HG03342 (cell line): ENCODE data around the gene PTPRO.

Source experiments
- ATAC-seq: cut with Tn5 transposase; IDR thresholded peaks from one replicate; pipeline ENCODE4 v1.9.1; 2021; ENCODE audit warnings: mild to moderate bottlenecking, moderate library complexity; ENCODE audit not compliant: unreplicated experiment

The PTPRO gene

DNA sequence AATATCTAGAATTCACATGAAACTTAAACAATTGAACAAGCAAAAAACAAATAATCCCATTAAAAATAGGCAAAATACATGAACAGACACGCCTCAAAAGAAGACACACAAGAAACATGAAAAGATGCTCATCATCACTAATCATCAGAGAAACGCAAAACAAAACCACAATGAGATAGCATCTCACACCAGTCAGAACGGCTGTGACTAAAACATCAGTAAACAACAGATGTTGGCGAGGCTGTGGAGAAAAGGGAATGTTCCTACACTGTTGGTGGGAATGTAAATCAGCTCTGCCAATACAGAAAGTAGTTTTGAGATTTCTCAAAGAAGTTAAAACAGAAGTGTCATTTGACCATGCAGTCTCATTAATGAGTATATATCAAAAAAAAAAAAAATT lies 121.3 kb downstream of the PTPRO start:
- no peak for ATAC-seq

DNA sequence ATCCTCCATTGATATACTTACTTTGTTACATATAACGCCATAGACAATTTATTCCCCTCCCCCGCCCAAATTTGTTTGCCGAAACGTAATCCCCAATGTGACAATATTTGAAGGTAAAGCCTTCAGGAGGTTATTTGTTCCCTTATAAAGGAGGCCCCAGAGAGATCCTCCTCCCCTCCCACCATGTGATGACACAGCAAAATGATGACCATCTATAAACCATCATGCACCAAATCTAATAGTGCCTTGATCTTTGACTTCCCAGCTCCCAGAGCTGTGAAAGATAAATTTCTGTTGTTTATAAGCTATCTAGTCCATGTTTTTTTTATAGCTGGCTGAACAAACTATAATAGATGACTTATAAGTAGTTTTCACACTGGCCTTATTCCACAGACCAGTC lies 122.2 kb downstream of the PTPRO start:
- no peak for ATAC-seq

DNA sequence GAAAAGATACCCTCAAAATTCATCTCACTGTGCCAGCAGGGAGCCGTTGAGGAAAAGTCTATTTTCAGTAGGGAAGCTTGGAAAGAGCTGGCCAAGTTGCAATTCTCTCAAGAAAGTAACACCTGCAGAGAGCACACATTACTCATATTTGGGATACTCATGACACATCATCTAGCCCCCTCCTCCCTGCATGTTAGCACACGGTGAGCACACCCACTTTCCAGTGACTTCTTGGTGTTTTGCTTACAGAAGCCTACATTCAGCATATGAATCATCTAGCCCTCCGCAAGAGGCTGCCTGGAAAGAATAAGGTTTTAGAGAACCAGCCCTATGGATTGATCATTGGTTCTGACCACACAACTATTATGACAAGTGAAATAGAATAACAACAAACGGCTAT lies 124.5 kb downstream of the PTPRO start:
- ATAC-seq = no peak

DNA sequence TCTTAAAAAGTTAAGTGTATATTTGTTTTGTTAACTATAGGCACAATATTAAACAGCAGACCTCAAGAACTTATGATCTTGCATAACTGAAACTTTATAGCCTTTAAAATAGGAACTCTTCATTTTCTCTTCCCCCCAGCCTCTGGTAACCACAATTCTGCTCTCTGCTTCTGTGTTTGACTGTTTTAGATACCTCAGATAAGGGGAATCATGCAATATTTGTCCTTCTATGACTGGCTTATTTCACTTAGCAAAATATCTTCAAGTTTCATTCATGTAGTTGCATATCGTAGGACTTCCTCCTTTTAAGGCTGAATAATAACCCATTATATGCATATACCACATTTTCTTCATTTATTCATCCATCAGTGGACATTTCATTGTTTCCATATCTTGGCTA lies 131.3 kb downstream of the PTPRO start:
- ATAC-seq = peak; percentile 69

DNA sequence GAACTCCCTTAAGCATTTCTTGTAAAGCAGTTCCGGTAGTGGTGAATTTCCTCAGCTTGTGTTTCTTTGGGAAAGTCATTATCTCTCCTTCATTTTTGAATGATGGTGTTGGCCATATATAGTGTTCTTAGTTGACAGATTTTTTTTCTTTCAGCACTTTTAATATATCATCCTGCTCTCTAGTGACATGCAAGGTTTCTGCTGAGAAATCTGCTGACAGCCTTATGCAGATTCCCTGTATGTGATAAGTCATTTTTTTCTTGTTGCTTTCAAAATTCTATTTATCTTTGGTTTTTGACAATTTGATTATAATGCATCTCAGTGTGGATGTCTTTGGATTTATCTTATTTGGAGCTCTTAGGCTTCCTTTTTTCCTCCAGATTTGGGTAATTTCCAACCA lies 135.7 kb downstream of the PTPRO start:
- ATAC-seq = no peak

DNA sequence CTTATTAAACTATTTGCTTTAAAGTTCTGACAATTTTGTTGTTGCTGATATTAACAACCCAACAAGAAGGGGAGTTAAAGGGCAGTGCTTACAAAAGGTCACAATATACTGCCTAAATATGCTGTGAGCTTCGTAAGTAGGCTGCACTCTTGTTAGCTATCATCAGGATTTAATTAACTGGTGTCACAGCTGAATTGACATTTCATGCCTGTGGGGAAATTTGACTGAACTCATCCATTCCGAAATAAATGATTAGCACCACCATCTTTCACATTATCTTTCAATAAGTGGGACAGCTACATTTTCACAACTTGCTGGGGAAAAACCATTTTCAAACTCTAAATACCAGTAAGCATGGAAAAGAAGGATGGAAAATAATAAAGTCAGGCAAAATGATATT lies 146.6 kb downstream of the PTPRO start:
- no peak for ATAC-seq

DNA sequence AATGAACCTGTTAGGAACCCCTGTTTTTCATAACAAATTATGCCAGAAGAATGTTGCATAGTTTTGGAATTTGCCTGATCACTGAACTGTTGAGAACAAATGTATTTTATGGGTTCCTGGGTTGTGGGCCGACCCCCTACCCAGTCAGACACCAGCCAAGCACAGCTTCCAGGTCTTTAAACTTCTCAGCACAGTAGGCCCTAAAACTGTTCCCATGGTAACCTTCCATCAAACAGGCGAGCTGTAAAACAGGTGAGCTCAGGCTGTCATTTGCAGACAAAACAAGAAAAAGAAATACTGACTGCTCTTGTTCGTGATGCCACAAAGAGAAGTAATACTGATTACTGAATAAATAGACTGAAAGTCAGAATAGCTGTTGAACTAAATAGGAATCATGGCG lies 147.0 kb downstream of the PTPRO start:
- ATAC-seq = no peak

DNA sequence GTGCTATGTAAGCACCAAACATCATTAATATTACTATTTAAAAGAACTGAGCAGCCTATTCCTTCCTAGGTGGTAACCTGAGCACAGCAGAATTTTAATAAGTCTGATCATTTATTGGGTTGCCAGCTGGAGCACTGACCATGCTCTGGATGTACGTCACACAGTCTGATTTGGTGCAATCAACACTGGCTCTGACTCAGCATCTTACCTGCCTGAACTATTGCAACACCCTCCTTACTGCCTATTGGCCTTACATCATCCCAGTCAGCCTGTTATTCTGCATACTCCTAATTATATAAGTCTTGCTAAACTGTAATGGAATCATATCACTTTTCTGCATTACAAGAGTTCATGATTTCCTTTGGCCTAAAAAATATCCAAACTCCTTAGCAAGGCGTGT lies 149.7 kb downstream of the PTPRO start:
- no peak for ATAC-seq

DNA sequence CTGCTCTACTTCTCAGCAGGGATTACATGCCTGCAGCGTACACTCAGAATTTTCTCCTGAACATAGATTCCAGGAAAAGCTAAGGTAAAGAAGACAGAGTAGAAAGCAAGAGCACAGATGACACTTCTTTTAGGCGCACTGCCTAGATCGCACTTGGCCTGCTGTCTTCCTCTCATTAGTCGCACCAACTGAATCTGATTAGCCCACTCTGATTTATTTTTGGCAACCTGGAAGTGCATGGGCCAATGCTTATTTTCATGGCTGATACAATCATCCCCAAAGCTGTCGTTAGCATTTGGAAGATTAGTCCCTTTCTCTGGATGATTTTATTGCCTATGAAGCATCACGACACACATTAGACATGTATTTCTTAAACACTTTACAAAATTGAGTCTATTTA lies 152.5 kb downstream of the PTPRO start:
- no peak for ATAC-seq

DNA sequence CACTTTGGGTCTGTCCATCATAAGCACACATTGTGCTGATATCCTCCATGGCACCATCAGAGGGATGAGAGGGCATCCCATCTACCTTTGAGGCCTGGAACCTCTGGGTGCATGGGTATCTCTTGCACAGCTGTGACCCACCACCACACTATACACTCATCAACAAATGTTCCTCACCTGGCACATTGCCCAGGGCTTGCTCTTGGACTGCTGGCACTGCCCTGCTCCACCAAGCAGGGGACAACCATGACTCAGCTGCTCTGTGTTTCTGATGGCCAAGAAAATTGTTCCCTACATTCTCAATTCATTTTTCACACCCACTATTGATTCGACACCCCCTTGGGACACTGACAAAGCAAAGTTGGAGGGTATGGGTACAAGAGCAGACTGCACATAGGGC lies 155.5 kb downstream of the PTPRO start:
- ATAC-seq = no peak

DNA sequence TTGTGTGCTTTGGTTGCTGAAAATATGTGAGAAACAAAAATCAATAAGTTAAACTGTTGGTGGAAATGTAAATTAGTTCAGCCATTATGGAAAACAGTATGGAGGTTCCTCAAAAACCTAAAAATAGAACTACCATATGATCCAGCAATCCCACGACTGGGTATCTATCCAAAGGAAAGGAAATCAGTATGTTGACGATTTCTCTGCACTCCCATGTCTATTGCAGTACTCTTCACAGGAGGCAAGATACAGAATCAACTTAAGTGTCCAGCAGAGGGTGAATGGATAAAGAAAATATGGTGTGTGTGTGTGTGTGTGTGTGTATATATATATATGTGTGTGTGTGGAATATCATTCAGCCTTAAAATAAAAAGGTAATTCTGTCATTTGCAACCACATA lies 159.5 kb downstream of the PTPRO start:
- ATAC-seq = no peak

DNA sequence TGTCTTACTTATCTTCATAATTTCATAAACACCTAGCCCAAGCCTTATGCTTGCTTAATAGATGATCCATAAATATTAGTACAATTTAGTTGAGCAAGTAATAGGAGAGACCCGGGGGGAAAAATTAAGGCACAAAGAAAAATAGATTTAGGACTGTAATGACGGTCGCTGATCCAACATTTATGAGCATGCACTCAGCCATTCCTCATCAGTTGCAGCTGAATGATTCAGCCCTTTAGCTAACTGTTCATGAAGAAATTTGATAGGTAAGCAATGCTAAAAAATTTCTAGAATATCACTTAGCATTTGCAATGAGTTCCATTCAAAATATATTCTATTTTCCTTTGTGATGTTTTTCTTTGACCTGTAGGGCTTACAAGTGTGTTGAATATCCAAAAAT lies 163.2 kb downstream of the PTPRO start:
- no peak for ATAC-seq

DNA sequence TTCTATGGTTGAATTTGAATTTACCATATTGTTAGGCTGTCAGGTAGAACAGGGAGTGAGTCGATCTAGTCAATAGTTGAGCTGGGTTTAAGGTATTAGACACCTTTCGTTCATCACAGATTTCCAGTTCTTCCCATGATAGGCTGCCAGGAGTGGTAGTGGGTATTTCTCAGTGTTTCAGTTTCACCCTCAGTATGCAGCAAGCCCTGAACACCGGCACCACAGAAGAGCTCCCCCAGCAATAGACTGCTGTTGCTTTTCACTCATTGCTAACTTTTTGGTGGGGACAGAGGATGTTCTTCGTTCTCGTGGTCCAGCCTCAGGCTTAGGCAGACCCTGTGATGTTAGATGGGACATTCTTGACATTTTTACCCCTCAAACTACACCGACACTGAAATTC lies 164.6 kb downstream of the PTPRO start:
- ATAC-seq = no peak

DNA sequence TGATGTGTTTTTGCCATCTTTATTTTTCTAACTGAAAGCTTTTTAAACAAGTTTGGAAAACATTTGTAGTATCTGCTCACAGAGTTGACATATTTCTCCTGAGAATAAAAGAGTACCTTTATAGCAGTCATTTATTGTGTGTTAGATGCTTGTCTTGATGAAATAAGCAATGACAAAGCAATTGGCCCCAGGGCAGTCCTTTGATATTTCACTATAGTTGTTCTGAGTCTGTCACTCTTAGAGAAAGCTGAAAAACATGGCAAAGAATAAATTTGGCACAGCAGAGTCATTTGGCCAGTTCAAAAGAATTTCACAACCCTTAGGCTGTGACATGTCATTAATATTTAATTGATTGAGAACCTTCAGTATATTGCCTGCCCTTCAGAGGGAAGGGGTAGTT lies 166.2 kb downstream of the PTPRO start:
- ATAC-seq = no peak

DNA sequence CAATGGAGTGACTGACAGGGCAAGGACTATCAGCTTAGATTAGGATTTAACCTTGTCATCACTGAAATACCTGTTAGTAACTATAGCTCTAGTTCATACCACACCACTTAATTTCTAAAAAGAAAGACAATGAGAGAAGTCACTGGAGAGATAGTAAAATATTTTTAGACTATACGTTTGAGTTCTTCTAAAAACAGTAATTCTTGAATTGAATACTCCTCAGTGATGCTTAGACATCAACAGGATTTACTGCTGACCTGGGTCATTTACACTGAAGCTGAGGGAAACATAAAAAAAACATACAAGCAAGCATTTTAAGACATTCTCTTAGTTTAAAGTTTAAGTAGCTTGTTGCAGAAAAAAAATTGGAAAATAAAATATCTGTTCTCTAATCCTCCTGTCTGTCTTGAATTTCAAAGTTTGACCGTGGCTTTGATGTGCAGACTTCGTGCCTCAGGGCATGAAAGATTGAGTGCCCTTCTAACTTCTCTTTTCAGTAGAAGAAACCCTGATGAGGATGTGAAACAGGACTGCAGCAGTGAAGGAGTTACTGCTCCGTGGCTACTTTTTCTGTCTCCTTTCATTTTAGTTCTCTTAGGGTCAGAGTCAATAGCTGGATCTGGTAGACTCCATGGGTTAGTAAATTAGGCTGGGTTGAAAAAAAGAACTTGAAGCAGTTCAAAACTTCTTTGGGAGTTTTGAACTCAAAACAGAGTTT lies 172.2 kb downstream of the PTPRO start:
- ATAC-seq = peak; percentile 74

DNA sequence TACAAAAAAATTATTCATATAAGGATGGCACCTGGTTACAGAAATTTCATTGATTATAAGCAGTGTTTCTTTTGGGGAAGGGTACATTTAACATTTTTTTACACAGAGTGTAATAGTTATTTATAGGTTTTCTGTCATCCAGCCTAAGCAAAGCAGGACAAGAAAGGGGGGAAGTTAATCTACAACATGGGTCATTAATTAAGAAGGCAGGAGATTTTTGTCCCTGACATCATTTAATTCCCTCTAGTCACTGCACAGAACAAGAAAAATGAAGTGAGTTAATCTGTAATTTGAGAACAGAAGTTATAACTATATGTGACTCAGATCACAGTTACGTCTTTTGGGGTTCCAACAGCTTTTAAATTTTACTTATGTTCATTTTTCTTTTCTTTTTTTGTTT lies 173.4 kb downstream of the PTPRO start:
- ATAC-seq = no peak

DNA sequence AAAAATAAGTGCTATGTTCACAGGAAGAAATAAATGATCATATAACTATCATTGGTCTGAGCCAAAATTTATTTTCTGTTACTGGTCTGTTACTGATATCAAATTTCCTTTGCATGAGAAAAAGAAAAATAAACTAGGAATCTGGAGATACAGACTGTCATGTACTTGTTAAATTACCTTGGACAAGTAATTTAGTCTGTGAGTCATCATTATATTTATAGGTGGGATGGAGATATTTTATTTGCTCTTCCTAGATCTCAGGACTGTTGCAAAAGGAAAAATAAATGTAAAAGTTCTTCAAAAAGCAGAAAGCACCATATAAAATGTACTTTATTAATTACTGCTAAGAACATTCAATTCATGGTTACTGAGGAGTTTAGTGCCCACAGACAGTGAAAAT lies 174.4 kb downstream of the PTPRO start:
- ATAC-seq = no peak

DNA sequence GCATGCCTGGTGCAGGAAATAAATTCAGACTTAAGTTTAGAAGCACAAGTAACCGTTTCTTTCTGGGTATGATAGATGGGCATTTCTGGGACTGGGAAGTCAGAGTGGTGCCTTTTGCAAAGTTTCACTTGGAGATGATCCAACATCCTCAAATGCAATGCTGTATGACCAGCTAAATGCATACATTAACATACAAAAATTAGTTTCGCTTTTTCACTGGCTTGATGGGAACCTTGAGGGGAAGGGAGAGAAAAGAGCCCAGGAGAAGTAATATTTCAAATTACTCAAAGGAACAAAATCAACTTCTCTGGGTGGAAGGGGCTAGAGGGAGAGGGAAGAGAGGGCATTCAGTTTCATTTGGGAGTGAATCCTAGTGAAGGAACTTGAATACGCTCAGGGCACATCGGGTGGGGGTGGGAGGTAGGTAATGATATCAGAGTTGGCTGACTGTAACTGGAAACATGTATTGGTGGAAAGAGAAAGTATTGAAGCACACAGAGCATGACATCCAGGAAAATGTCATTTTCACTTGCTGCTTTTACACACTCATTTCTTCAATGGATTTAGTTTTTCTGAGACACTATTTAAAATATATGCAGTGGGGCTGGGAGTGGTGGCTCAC lies 175.5 kb downstream of the PTPRO start:
- ATAC-seq = no peak

DNA sequence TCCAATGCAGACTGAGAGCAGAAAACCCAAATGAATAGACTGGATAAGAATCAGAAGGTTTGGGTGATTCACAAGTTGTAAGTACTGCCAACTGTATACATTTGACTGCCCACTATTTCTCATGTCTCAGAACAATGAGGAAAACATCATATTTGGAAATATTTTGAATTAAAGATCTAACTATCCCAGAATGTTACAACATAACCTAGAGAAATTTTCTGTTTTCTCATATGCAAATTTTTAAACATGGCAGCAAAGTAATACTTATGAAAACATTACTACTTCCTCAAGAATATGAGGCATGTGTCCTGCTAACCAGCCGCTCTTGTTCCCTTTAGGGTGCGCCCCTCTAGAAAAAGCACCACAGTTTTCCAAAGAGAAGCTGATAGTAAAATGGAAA lies 179.9 kb downstream of the PTPRO start:
- ATAC-seq = no peak

DNA sequence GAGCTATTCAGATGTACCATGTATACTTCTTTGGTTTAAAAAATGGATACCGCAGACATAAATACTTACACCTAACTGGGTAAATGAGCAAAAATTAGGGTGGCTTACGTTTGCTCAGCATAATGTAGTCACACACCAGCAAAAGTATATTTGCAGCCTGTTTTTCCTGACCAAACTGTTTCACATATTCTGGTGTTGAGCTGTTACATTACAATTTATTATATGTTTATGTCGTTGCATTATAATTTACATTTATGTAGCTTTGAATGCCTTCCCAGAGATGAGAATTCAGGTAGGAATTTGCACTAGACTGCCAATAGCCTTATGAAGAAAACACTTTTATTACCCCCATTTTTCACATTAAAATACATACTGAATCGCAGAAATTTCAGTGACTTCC lies 183.3 kb downstream of the PTPRO start:
- no peak for ATAC-seq

DNA sequence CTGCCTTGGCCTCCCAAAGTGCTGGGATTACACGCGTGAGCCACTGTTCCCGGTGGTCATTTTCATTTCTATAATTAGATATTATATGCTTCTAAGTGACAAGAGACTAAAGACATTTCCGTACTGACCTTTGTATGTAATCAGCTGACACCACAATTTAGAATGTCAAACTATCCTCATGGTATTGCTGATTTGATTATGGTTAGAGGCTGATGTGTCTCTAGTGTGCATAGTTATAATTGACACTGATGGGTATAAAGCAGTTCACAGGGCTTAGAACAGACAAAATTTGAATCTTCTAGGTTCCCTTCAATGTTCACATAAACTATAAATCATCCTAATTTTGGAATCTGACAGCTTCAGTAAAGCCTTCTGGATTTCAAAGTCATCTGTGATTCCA lies 192.7 kb downstream of the PTPRO start:
- no peak for ATAC-seq

DNA sequence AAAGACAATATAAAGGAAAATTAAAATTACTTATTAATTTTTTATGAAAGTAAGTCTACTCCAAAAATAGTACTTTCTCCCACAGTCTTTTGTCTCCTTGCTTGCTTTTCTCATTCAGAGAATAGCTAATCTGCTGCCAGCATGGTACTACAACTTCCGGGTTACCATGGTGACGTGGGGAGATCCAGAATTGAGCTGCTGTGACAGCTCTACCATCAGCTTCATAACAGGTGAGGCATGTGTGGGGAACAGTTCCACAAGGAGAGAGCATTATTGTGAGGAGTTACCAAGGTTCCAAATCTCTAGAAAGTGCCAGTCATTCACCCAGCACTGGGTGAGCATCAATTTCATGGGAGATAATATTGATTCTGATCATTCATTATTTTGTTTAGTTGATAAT lies 197.8 kb downstream of the PTPRO start:
- ATAC-seq = no peak

DNA sequence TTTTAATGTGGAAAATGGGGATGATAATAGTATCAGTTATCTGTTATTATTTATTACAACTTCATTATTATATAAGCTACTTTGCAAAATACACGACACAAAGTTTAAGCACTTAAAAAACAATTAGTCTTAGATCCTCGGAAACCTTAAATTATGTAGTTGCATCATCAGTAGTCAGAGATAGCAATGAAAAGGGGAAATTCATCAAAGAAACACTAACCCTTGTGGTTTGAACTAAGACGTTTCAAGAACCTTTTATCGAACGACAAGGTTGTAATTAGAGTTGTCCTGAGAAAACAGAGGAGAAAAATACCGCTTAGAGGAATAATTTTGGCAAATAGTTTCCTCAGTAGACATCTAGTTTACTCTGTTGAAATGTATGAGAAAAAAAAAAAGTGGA lies 198.5 kb downstream of the PTPRO start:
- ATAC-seq = no peak
